ENCODE results near the gene PRDM16. TPM values are rescaled to one million over a fixed set of nuclear protein-coding genes. Genes with fewer than 3 reads are reported as not detected.

The PRDM16 gene
- total RNA-seq, 1 experiment from 2014 or later: 1.6 TPM

GRCh38 chr1:3163356-3163755, 94.4 kb downstream of the PRDM16 start (continued):
- no peak for TF ChIP-seq ARID4B (CRISPR knock-in tag; IDR thresholded peaks at IDR 0.05; ENCODE audit: borderline replicate concordance)
- TF ChIP-seq, protein P1, sequence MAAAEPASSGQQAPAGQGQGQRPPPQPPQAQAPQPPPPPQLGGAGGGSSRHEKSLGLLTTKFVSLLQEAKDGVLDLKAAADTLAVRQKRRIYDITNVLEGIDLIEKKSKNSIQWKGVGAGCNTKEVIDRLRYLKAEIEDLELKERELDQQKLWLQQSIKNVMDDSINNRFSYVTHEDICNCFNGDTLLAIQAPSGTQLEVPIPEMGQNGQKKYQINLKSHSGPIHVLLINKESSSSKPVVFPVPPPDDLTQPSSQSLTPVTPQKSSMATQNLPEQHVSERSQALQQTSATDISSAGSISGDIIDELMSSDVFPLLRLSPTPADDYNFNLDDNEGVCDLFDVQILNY (CRISPR knock-in tag; IDR thresholded peaks at IDR 0.05): no peak
- TF ChIP-seq MXD4 (CRISPR knock-in tag; IDR thresholded peaks at IDR 0.05; ENCODE audit: borderline replicate concordance): no peak
- TF ChIP-seq ZNF532 (CRISPR knock-in tag; IDR thresholded peaks at IDR 0.05; ENCODE audit: borderline replicate concordance): no peak
- no peak for TF ChIP-seq ZNF138 (CRISPR knock-in tag; conservative IDR thresholded peaks at IDR 0.05)
- TF ChIP-seq, protein P2, sequence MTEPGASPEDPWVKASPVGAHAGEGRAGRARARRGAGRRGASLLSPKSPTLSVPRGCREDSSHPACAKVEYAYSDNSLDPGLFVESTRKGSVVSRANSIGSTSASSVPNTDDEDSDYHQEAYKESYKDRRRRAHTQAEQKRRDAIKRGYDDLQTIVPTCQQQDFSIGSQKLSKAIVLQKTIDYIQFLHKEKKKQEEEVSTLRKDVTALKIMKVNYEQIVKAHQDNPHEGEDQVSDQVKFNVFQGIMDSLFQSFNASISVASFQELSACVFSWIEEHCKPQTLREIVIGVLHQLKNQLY (CRISPR knock-in tag; IDR thresholded peaks at IDR 0.05): no peak
- no peak for TF ChIP-seq JAZF1 (CRISPR knock-in tag; IDR thresholded peaks at IDR 0.05)
- TF ChIP-seq, protein P3, sequence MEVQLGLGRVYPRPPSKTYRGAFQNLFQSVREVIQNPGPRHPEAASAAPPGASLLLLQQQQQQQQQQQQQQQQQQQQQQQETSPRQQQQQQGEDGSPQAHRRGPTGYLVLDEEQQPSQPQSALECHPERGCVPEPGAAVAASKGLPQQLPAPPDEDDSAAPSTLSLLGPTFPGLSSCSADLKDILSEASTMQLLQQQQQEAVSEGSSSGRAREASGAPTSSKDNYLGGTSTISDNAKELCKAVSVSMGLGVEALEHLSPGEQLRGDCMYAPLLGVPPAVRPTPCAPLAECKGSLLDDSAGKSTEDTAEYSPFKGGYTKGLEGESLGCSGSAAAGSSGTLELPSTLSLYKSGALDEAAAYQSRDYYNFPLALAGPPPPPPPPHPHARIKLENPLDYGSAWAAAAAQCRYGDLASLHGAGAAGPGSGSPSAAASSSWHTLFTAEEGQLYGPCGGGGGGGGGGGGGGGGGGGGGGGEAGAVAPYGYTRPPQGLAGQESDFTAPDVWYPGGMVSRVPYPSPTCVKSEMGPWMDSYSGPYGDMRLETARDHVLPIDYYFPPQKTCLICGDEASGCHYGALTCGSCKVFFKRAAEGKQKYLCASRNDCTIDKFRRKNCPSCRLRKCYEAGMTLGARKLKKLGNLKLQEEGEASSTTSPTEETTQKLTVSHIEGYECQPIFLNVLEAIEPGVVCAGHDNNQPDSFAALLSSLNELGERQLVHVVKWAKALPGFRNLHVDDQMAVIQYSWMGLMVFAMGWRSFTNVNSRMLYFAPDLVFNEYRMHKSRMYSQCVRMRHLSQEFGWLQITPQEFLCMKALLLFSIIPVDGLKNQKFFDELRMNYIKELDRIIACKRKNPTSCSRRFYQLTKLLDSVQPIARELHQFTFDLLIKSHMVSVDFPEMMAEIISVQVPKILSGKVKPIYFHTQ (CRISPR knock-in tag; IDR thresholded peaks at IDR 0.05): no peak
- no peak for TF ChIP-seq SMAD4 (CRISPR knock-in tag; IDR thresholded peaks at IDR 0.05)

GRCh38 chr1:3164671-3165070, 95.7 kb downstream of the PRDM16 start:
- Mint-ChIP-seq H3K27me3 (ENCODE audit: low read depth) (no peaks in the 10 kb centered on the region), H3K4me3 (no peak overlapping the region), H3K9me3 (no peaks in the 10 kb centered on the region), H3K27ac (no peak overlapping the region), H3K36me3 (no peaks in the 10 kb centered on the region), H3K4me1 (no peaks in the 10 kb centered on the region)
- no peak for ATAC-seq
- TF ChIP-seq SP1 (CRISPR knock-in tag; conservative IDR thresholded peaks at IDR 0.05) (no peak), ZSCAN18 (CRISPR knock-in tag; IDR thresholded peaks at IDR 0.05) (no peak), ZNF263 (CRISPR knock-in tag; IDR thresholded peaks at IDR 0.05; ENCODE audit: low read depth) (no peak), NFYB (CRISPR knock-in tag; conservative IDR thresholded peaks at IDR 0.05; ENCODE audit: low read depth) (no peak), TEAD4 (CRISPR knock-in tag; IDR thresholded peaks at IDR 0.05) (no peak), ATF2 (CRISPR knock-in tag; IDR thresholded peaks at IDR 0.05; ENCODE audit: borderline replicate concordance, low read depth) (no peak), ZNF138 (CRISPR knock-in tag; conservative IDR thresholded peaks at IDR 0.05) (no peak), HMGA2 (CRISPR knock-in tag; IDR thresholded peaks at IDR 0.05) (no peak), RORB (CRISPR knock-in tag; IDR thresholded peaks at IDR 0.05) (no peak)
- TF ChIP-seq, protein P4, sequence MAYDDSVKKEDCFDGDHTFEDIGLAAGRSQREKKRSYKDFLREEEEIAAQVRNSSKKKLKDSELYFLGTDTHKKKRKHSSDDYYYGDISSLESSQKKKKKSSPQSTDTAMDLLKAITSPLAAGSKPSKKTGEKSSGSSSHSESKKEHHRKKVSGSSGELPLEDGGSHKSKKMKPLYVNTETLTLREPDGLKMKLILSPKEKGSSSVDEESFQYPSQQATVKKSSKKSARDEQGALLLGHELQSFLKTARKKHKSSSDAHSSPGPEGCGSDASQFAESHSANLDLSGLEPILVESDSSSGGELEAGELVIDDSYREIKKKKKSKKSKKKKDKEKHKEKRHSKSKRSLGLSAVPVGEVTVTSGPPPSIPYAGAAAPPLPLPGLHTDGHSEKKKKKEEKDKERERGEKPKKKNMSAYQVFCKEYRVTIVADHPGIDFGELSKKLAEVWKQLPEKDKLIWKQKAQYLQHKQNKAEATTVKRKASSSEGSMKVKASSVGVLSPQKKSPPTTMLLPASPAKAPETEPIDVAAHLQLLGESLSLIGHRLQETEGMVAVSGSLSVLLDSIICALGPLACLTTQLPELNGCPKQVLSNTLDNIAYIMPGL (CRISPR knock-in tag; IDR thresholded peaks at IDR 0.05): no peak
- POLR2A ChIA-PET: no interaction called here
- no peak for DNase-seq (ENCODE audit: low spot score)
- CTCF ChIA-PET: no interaction called here
